NOMO-1 treated with dmso at 0.1 percent for 144 hours (cell line): ENCODE data around the gene ZDHHC8.

Source experiments
- DNase-seq: peaks from one replicate; lab custom pipeline; 2025; ENCODE audit not compliant: unreplicated experiment; lab: John Stamatoyannopoulos, UW

The ZDHHC8 gene

GRCh38 chr22:20177217-20177911 is 45.8 kb downstream of the ZDHHC8 start:
- DNase-seq, result no peak

GRCh38 chr22:20178075-20178914 is 46.7 kb downstream of the ZDHHC8 start:
- no peak for DNase-seq

GRCh38 chr22:20178915-20179227 is 47.3 kb downstream of the ZDHHC8 start:
- DNase-seq, result no peak

GRCh38 chr22:20179455-20180244 is 48.0 kb downstream of the ZDHHC8 start:
- no peak for DNase-seq

GRCh38 chr22:20180245-20180630 is 48.6 kb downstream of the ZDHHC8 start:
- DNase-seq, result no peak

- DNase-seq, result no peak
Observed at GRCh38 chr22:20180640-20181039, 49.0 kb downstream of the ZDHHC8 start.

GRCh38 chr22:20181194-20181883 is 49.7 kb downstream of the ZDHHC8 start:
- DNase-seq, result no peak

- DNase-seq, result no peak
Observed at GRCh38 chr22:20181884-20182236, 50.3 kb downstream of the ZDHHC8 start.

GRCh38 chr22:20182365-20182764 is 50.8 kb downstream of the ZDHHC8 start:
- DNase-seq, result no peak

GRCh38 chr22:20183101-20183500 is 51.5 kb downstream of the ZDHHC8 start:
- no peak for DNase-seq

GRCh38 chr22:20183823-20184222 is 52.2 kb downstream of the ZDHHC8 start:
- no peak for DNase-seq

- DNase-seq, result no peak
Observed at GRCh38 chr22:20184501-20185165, 53.0 kb downstream of the ZDHHC8 start.

GRCh38 chr22:20185750-20186149 is 54.1 kb downstream of the ZDHHC8 start:
- no peak for DNase-seq

- no peak for DNase-seq
Observed at GRCh38 chr22:20186183-20186870, 54.7 kb downstream of the ZDHHC8 start.

GRCh38 chr22:20186871-20187546 is 55.4 kb downstream of the ZDHHC8 start:
- DNase-seq, result no peak

- no peak for DNase-seq
Observed at GRCh38 chr22:20187777-20188566, 56.4 kb downstream of the ZDHHC8 start.

- no peak for DNase-seq
Observed at GRCh38 chr22:20188567-20188877, 56.9 kb downstream of the ZDHHC8 start.

- no peak for DNase-seq
Observed at GRCh38 chr22:20191000-20191515, 59.5 kb downstream of the ZDHHC8 start.

- DNase-seq, result no peak
Observed at GRCh38 chr22:20191803-20192202, 60.2 kb downstream of the ZDHHC8 start.
